MCF 10A (cell line): ENCODE results near the gene PRSS21. TPM values are rescaled to one million over a fixed set of nuclear protein-coding genes. Genes with fewer than 3 reads are reported as not detected.

Source experiments
- BruUV-seq: library from RNA; stranded (reverse); fragments of 400-500 nt; replicated peaks from 2 replicates; lab custom pipeline; 2021; lab: Mats Ljungman, UMichigan
- CTCF ChIA-PET: fragments of 300-600 bp; sonication (Branson Sonifier 250); formaldehyde crosslinking; extraction: SDS; loops from one replicate; lab custom pipeline; 2021; ENCODE audit warnings: antibody characterized with exemption, inconsistent platforms; lab: Yijun Ruan, JAX
- POLR2A ChIA-PET: fragments of 300-600, 350-650 bp; sonication (Branson Sonifier 250); formaldehyde crosslinking; extraction: SDS; loops from one replicate; lab custom pipeline; 2020; ENCODE audit warnings: antibody characterized with exemption, inconsistent platforms; lab: Yijun Ruan, JAX
- DNase-seq: peaks from one replicate; pipeline ENCODE4 v3.0.0-alpha.2; 2018; ENCODE audit not compliant: unreplicated experiment
- H3K27ac Mint-ChIP-seq: one replicate; pipeline ENCODE4 v1.8.0; 2022; ENCODE audit warnings: mild to moderate bottlenecking, low read depth, mixed read lengths; ENCODE audit not compliant: unreplicated experiment
- H3K27me3 Mint-ChIP-seq: one replicate; pipeline ENCODE4 v1.8.0; 2022; ENCODE audit warnings: mixed read lengths; ENCODE audit not compliant: insufficient read depth, unreplicated experiment
- H3K36me3 Mint-ChIP-seq: one replicate; pipeline ENCODE4 v1.8.0; 2022; ENCODE audit warnings: mild to moderate bottlenecking, moderate library complexity, mixed read lengths; ENCODE audit not compliant: insufficient read depth, unreplicated experiment
- H3K4me1 Mint-ChIP-seq: one replicate; pipeline ENCODE4 v1.8.0; 2022; ENCODE audit warnings: mixed read lengths; ENCODE audit not compliant: insufficient read depth, unreplicated experiment
- H3K4me3 Mint-ChIP-seq: one replicate; pipeline ENCODE4 v1.8.0; 2022; ENCODE audit warnings: mild to moderate bottlenecking, moderate library complexity, mixed read lengths; ENCODE audit not compliant: unreplicated experiment
- H3K9me3 Mint-ChIP-seq: one replicate; pipeline ENCODE4 v1.8.0; 2022; ENCODE audit warnings: mixed read lengths; ENCODE audit not compliant: unreplicated experiment
- CTCF ChIP-seq: fragments of 200-600 bp; IDR thresholded peaks from one replicate; pipeline ENCODE4 v1.8.0; 2022; ENCODE audit warnings: antibody characterized with exemption, mild to moderate bottlenecking; ENCODE audit not compliant: unreplicated experiment
- intact Hi-C: fragments of 100-400 bp; cut with micrococcal nuclease; formaldehyde crosslinking; loops from 2 replicates; pipeline ENCODE4 v1.14.1; 2022
- total RNA-seq: library from RNA; stranded (reverse); gene quantifications from 2 replicates; pipeline ENCODE4 v1.2.3, GENCODE V29; 2022

The PRSS21 gene
- total RNA-seq, 1 experiment from 2014 or later, result 16.4 TPM

GRCh38 chr16:2827374-2827791 lies 10.3 kb downstream of the PRSS21 start:
- CTCF ChIA-PET, result no interaction called here
- no peak for TF ChIP-seq CTCF
- Mint-ChIP-seq H3K4me3 (no peak overlapping the region), H3K27ac (no peak overlapping the region), H3K4me1 (no peaks in the 10 kb centered on the region), H3K9me3 (no peaks in the 10 kb centered on the region), H3K27me3 (no peaks in the 10 kb centered on the region), H3K36me3 (no peaks in the 10 kb centered on the region)
- no TSS peak for BruUV-seq
- intact Hi-C loops, result no loop called here
- POLR2A ChIA-PET, result interaction anchor here (0.5 kb wide), 1 partner anchor 126 kb away, joined by 3 read pairs; no protein-coding TSS in a partner anchor
- no peak for DNase-seq

- no TSS peak for BruUV-seq
- intact Hi-C loops, result no loop called here
- Mint-ChIP-seq H3K27ac (no peak overlapping the region), H3K9me3 (no peaks in the 10 kb centered on the region), H3K4me1 (no peaks in the 10 kb centered on the region), H3K36me3 (no peaks in the 10 kb centered on the region), H3K27me3 (no peaks in the 10 kb centered on the region), H3K4me3 (no peak overlapping the region)
- CTCF ChIA-PET, result no interaction called here
- TF ChIP-seq CTCF, result no peak
- POLR2A ChIA-PET, result no interaction called here
- no peak for DNase-seq
These were observed 10.9 kb downstream of the PRSS21 start for GRCh38 chr16:2827831-2828520.

DNA sequence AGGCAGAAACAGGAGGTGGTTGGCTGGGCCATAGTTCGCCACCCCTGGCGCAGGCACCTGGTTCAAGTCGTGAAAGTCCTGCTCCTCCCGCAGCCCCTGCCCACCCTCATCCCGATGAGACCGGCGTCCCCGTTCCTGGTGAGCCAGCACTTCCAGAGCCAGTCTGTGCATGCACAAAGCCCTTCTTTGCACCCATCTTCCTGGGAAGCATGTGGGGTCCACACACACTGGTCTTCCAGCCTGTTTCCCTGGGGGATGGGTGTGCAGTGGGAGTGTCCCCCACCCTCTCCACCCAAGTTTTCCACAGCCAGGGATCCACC lies 11.4 kb downstream of the PRSS21 start:
- ChIA-PET POLR2A (no interaction called here), CTCF (no interaction called here)
- no peak for DNase-seq
- intact Hi-C loops, result no loop called here
- TF ChIP-seq CTCF, result no peak
- Mint-ChIP-seq H3K36me3 (no peaks in the 10 kb centered on the region), H3K4me1 (no peaks in the 10 kb centered on the region), H3K4me3 (no peak overlapping the region), H3K9me3 (no peaks in the 10 kb centered on the region), H3K27me3 (no peaks in the 10 kb centered on the region), H3K27ac (no peak overlapping the region)
- no TSS peak for BruUV-seq

GRCh38 chr16:2828876-2829430 lies 11.9 kb downstream of the PRSS21 start:
- no TSS peak for BruUV-seq
- Mint-ChIP-seq H3K27ac (no peak overlapping the region), H3K9me3 (no peaks in the 10 kb centered on the region), H3K27me3 (no peaks in the 10 kb centered on the region), H3K36me3 (no peaks in the 10 kb centered on the region), H3K4me3 (no peak overlapping the region), H3K4me1 (no peaks in the 10 kb centered on the region)
- ChIA-PET CTCF (interaction anchor here (0.5 kb wide), 1 partner anchor 141 kb away, joined by 3 read pairs; no protein-coding TSS in a partner anchor), POLR2A (no interaction called here)
- intact Hi-C loops, result no loop called here
- no peak for TF ChIP-seq CTCF
- DNase-seq, result no peak
